ENCODE data around the gene TECPR1. TPM values are rescaled to one million over a fixed set of nuclear protein-coding genes. Genes with fewer than 3 reads are reported as not detected.
A peak's percentile ranks its signal among the peaks of the same experiment; 100 is the strongest.

The TECPR1 gene
- total and polyA plus RNA-seq, 2 donors (not counting 1 experiment from before 2014, with no cell fraction given), result 3.7 to 39.0 TPM

GRCh38 chr7:98254516-98254915, 2.5 kb upstream of the TECPR1 start:
- H3K36me3 ChIP-seq (ENCODE audit: control insufficient read depth, insufficient read depth, low read length), result no peaks in the 10 kb centered on the region
- peaks cover 8% of the 10 kb centered on the region for H3K4me1 ChIP-seq (ENCODE audit: control insufficient read depth, extremely low read depth, insufficient read depth, low read length)
- peaks cover 16% of the 10 kb centered on the region for H3K79me2 ChIP-seq (ENCODE audit: control insufficient read depth, insufficient read depth, low read length)
- TF ChIP-seq EZH2 (IDR thresholded peaks at IDR 0.05; ENCODE audit: low read length, missing control alignments) (no peak), CTCF (conservative IDR thresholded peaks at IDR 0.05 in 1 of 2, IDR thresholded peaks at IDR 0.05 in 1 of 2; ENCODE audit: low read depth in 1 of 2, low read length in 2 of 2) (no peak)
- H3K27me3 ChIP-seq (ENCODE audit: control insufficient read depth, insufficient read depth, low read length), result no peaks in the 10 kb centered on the region
- H3K4me3 ChIP-seq (replicated peaks in 1 of 4; ENCODE audit: control extremely low read depth in 1 of 4, insufficient read depth in 1 of 4, low read depth in 3 of 4, low read length in 4 of 4), result no peak overlapping the region
- no peak overlapping the region for H2AFZ ChIP-seq (ENCODE audit: low read length)
- H3K9me3 ChIP-seq (ENCODE audit: control insufficient read depth, insufficient read depth, low read depth, low read length), result no peaks in the 10 kb centered on the region
- no peak overlapping the region for H3K4me2 ChIP-seq (ENCODE audit: extremely low read depth, insufficient read depth, low read length)
- no peaks in the 10 kb centered on the region for H4K20me1 ChIP-seq (ENCODE audit: control insufficient read depth, extremely low read depth, insufficient read depth, low read length)
- DNase-seq (ENCODE audit: low read depth in 2 of 2), result peak in 1 of 2 donors; percentile 22
- no peak overlapping the region for H3K9ac ChIP-seq (ENCODE audit: insufficient read depth, low read length)
- no peak overlapping the region for H3K27ac ChIP-seq (ENCODE audit: insufficient read depth, low read length)

- H3K36me3 ChIP-seq (ENCODE audit: control insufficient read depth, insufficient read depth, low read length), result no peaks in the 10 kb centered on the region
- H3K4me2 ChIP-seq (ENCODE audit: extremely low read depth, insufficient read depth, low read length), result peak overlapping the region; percentile 74
- no peaks in the 10 kb centered on the region for H3K9me3 ChIP-seq (ENCODE audit: control insufficient read depth, insufficient read depth, low read depth, low read length)
- H3K27me3 ChIP-seq (ENCODE audit: control insufficient read depth, insufficient read depth, low read length), result no peaks in the 10 kb centered on the region
- peak overlapping the region; percentile 79 for H3K9ac ChIP-seq (ENCODE audit: insufficient read depth, low read length)
- peak overlapping the region; percentile 84 to 96 (median 94) for H3K4me3 ChIP-seq (replicated peaks in 1 of 4; ENCODE audit: control extremely low read depth in 1 of 4, insufficient read depth in 1 of 4, low read depth in 3 of 4, low read length in 4 of 4)
- peak overlapping the region; percentile 88 for H2AFZ ChIP-seq (ENCODE audit: low read length)
- no peak for TF ChIP-seq EZH2 (IDR thresholded peaks at IDR 0.05; ENCODE audit: low read length, missing control alignments)
- no peak for TF ChIP-seq CTCF (conservative IDR thresholded peaks at IDR 0.05 in 1 of 2, IDR thresholded peaks at IDR 0.05 in 1 of 2; ENCODE audit: low read depth in 1 of 2, low read length in 2 of 2)
- DNase-seq (ENCODE audit: low read depth in 2 of 2), result peak; percentile 15 to 27
- peak overlapping the region; percentile 80 for H3K27ac ChIP-seq (ENCODE audit: insufficient read depth, low read length)
- peaks cover 16% of the 10 kb centered on the region for H3K79me2 ChIP-seq (ENCODE audit: control insufficient read depth, insufficient read depth, low read length)
- no peaks in the 10 kb centered on the region for H4K20me1 ChIP-seq (ENCODE audit: control insufficient read depth, extremely low read depth, insufficient read depth, low read length)
- H3K4me1 ChIP-seq (ENCODE audit: control insufficient read depth, extremely low read depth, insufficient read depth, low read length), result peaks cover 8% of the 10 kb centered on the region
Observed at GRCh38 chr7:98252425-98253054, 508 bp upstream of the TECPR1 start.

- Histone ChIP-seq H3K27ac (ENCODE audit: insufficient read depth, low read length) (no peak overlapping the region), H3K79me2 (ENCODE audit: control insufficient read depth, insufficient read depth, low read length) (peaks cover 16% of the 10 kb centered on the region), H2AFZ (ENCODE audit: low read length) (no peak overlapping the region), H3K4me2 (ENCODE audit: extremely low read depth, insufficient read depth, low read length) (peak overlapping the region; percentile 92), H3K36me3 (ENCODE audit: control insufficient read depth, insufficient read depth, low read length) (no peaks in the 10 kb centered on the region), H3K9me3 (ENCODE audit: control insufficient read depth, insufficient read depth, low read depth, low read length) (no peaks in the 10 kb centered on the region), H3K27me3 (ENCODE audit: control insufficient read depth, insufficient read depth, low read length) (no peaks in the 10 kb centered on the region), H3K9ac (ENCODE audit: insufficient read depth, low read length) (no peak overlapping the region), H3K4me3 (replicated peaks in 1 of 4; ENCODE audit: control extremely low read depth in 1 of 4, insufficient read depth in 1 of 4, low read depth in 3 of 4, low read length in 4 of 4) (peak overlapping the region; percentile 74 to 96 (median 90)), H3K4me1 (ENCODE audit: control insufficient read depth, extremely low read depth, insufficient read depth, low read length) (peaks cover 8% of the 10 kb centered on the region), H4K20me1 (ENCODE audit: control insufficient read depth, extremely low read depth, insufficient read depth, low read length) (no peaks in the 10 kb centered on the region)
- no peak for DNase-seq (ENCODE audit: low read depth in 2 of 2)
- TF ChIP-seq CTCF (conservative IDR thresholded peaks at IDR 0.05 in 1 of 2, IDR thresholded peaks at IDR 0.05 in 1 of 2; ENCODE audit: low read depth in 1 of 2, low read length in 2 of 2), result no peak
- TF ChIP-seq EZH2 (IDR thresholded peaks at IDR 0.05; ENCODE audit: low read length, missing control alignments), result no peak
Observed at GRCh38 chr7:98251231-98251600, 816 bp downstream of the TECPR1 start.
